K562 (cell line): Measurements from ENCODE around the gene PKP1. TPM values are rescaled to one million over a fixed set of nuclear protein-coding genes. Genes with fewer than 3 reads are reported as not detected.

Experiments used
- ATF1 ChIP-seq, 2 experiments: fragments of 450-650 bp in 1 of 2; IDR thresholded peaks; 2 replicates each; pipeline ENCODE4 v1.6.1; 2016; ENCODE audit warnings: missing compliant biosample characterization in 1 of 2, missing genetic modification characterization in 1 of 2
- PHF21A ChIP-seq: fragments of 450-650 bp; IDR thresholded peaks from 2 replicates; pipeline ENCODE4 v1.6.1; 2017; ENCODE audit warnings: low read depth, borderline replicate concordance
- PTTG1 ChIP-seq: fragments of 450-650 bp; IDR thresholded peaks from 2 replicates; pipeline ENCODE4 v1.6.1; 2016; ENCODE audit warnings: low read depth, mild to moderate bottlenecking, missing genetic modification characterization, missing compliant biosample characterization
- polyA plus RNA-seq, 8 experiments: library from polyadenylated mRNA; depleted of rRNA in 4 of 8; stranded (reverse) in 5 of 8; unstranded in 3 of 8; fragments of >200 nt; fragmentation: Nextera tagmentation in 2 of 8; fragmentation: Illumina TruSeq in 1 of 8; extraction: Ambion mirVana in 2 of 8; extraction: Trizol in 1 of 8; gene quantifications; 2 replicates each; pipeline versions ENCODE4 v1.2.1 to v1.2.3, GENCODE V29; 2011 to 2014; ENCODE audit warnings: inconsistent platforms in 1 of 8, missing spikeins in 1 of 8
- total RNA-seq, 7 experiments: library from RNA; depleted of rRNA in 6 of 7; stranded (reverse); fragments of >200 nt in 6 of 7; fragmentation: Illumina TruSeq in 2 of 7; extraction: Trizol in 2 of 7; gene quantifications; 2 replicates each; pipeline versions ENCODE4 v1.2.1 to v1.2.3, GENCODE V29; 2011 to 2021; ENCODE audit warnings: low replicate concordance in 1 of 7
- TF ChIP-seq, protein P1 (sequence below), 3 experiments: fragments of 200-800 bp in 1 of 3; fragments of 250-450 bp in 1 of 3; fragments of 450-650 bp in 1 of 3; sonication (Bioruptor Pico) in 1 of 3; sonication (Bioruptor generic) in 1 of 3; formaldehyde crosslinking in 1 of 3; IDR thresholded peaks; 2 replicates each; pipeline versions ENCODE4 v1.6.1 to v1.8.0; 2016 to 2022; ENCODE audit warnings: mild to moderate bottlenecking in 2 of 3, missing genetic modification characterization in 2 of 3, missing compliant biosample characterization in 1 of 3, moderate library complexity in 1 of 3
- TF ChIP-seq, protein P2 (sequence below): sonication (generic); formaldehyde crosslinking; IDR thresholded peaks from 2 replicates; pipeline ENCODE4 v1.8.1; 2023; ENCODE audit warnings: mild to moderate bottlenecking, missing genetic modification reagents

Gene PKP1
- total and polyA plus RNA-seq, 9 of the 15 experiments (the other 6 are each of a cell fraction or from before 2014, with no cell fraction given): not detected

DNA sequence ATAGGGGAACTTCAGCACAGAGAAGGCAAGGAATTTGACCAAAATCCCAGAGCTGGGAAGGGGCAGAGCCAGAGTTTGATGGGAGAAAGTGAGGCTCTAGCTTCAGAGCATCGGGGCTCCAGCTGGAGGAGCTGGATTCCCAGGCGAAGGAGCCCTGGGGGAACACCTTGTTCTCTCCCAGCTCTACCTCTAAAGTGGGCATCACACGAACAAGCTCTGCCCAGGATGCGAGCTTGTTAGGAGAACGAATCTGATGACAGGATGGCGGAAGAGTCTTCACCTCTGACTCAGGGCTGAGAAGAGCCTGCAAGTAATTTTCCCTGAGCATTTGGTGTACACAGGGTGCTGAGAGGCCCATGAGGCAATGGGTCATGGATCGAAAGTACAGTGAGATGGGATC, 72.2 kb downstream of the PKP1 start (continued):
- TF ChIP-seq, protein P1, sequence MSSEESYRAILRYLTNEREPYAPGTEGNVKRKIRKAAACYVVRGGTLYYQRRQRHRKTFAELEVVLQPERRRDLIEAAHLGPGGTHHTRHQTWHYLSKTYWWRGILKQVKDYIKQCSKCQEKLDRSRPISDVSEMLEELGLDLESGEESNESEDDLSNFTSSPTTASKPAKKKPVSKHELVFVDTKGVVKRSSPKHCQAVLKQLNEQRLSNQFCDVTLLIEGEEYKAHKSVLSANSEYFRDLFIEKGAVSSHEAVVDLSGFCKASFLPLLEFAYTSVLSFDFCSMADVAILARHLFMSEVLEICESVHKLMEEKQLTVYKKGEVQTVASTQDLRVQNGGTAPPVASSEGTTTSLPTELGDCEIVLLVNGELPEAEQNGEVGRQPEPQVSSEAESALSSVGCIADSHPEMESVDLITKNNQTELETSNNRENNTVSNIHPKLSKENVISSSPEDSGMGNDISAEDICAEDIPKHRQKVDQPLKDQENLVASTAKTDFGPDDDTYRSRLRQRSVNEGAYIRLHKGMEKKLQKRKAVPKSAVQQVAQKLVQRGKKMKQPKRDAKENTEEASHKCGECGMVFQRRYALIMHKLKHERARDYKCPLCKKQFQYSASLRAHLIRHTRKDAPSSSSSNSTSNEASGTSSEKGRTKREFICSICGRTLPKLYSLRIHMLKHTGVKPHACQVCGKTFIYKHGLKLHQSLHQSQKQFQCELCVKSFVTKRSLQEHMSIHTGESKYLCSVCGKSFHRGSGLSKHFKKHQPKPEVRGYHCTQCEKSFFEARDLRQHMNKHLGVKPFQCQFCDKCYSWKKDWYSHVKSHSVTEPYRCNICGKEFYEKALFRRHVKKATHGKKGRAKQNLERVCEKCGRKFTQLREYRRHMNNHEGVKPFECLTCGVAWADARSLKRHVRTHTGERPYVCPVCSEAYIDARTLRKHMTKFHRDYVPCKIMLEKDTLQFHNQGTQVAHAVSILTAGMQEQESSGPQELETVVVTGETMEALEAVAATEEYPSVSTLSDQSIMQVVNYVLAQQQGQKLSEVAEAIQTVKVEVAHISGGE (CRISPR knock-in tag; IDR thresholded peaks at IDR 0.05): no peak
- TF ChIP-seq ATF1 (CRISPR knock-in tag; IDR thresholded peaks at IDR 0.05): no peak
- TF ChIP-seq ATF1 (tag; IDR thresholded peaks at IDR 0.05): no peak
- TF ChIP-seq, protein P2, sequence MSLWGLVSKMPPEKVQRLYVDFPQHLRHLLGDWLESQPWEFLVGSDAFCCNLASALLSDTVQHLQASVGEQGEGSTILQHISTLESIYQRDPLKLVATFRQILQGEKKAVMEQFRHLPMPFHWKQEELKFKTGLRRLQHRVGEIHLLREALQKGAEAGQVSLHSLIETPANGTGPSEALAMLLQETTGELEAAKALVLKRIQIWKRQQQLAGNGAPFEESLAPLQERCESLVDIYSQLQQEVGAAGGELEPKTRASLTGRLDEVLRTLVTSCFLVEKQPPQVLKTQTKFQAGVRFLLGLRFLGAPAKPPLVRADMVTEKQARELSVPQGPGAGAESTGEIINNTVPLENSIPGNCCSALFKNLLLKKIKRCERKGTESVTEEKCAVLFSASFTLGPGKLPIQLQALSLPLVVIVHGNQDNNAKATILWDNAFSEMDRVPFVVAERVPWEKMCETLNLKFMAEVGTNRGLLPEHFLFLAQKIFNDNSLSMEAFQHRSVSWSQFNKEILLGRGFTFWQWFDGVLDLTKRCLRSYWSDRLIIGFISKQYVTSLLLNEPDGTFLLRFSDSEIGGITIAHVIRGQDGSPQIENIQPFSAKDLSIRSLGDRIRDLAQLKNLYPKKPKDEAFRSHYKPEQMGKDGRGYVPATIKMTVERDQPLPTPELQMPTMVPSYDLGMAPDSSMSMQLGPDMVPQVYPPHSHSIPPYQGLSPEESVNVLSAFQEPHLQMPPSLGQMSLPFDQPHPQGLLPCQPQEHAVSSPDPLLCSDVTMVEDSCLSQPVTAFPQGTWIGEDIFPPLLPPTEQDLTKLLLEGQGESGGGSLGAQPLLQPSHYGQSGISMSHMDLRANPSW: no peak
- no peak for TF ChIP-seq PHF21A
- TF ChIP-seq PTTG1 (tag): no peak
